Ovary (tissue), 9 donors: ENCODE data around the gene CELF4. TPM values are rescaled to one million over a fixed set of nuclear protein-coding genes. Genes with fewer than 3 reads are reported as not detected.

Experiments
- DNase-seq, 5 donors: peaks; one replicate each; pipeline ENCODE4 v3.0.0-alpha.2; 2019 to 2020
- H3K27ac ChIP-seq, 2 donors: fragments of 200-600 bp; one replicate each; pipeline versions ENCODE4 v1.5.1 to v1.8.0; 2019 to 2022
- H3K27me3 ChIP-seq: fragments of 200-600 bp; one replicate; pipeline ENCODE4 v1.8.0; 2022
- H3K36me3 ChIP-seq: fragments of 200-600 bp; sonication (generic); one replicate; pipeline ENCODE4 v1.5.1; 2019
- H3K4me1 ChIP-seq: one replicate; pipeline ENCODE4 v1.8.1; 2013; ENCODE audit warnings: mild to moderate bottlenecking, moderate library complexity; ENCODE audit not compliant: insufficient read depth
- H3K4me3 ChIP-seq: fragments of 200-600 bp; sonication (generic); one replicate; pipeline ENCODE4 v1.5.1; 2017
- H3K9me3 ChIP-seq, 2 donors: fragments of 200-600 bp in 1 of 2; sonication (generic) in 1 of 2; one replicate each; pipeline versions ENCODE4 v1.5.1 to v1.8.1; 2013 to 2019; ENCODE audit warnings: mild to moderate bottlenecking in 1 of 2, moderate library complexity in 1 of 2
- EP300 ChIP-seq: sonication (generic); formaldehyde crosslinking; IDR thresholded peaks from one replicate; pipeline ENCODE4 v1.6.1; 2017; ENCODE audit warnings: antibody characterized with exemption
- POLR2A ChIP-seq: fragments of 450-650 bp; IDR thresholded peaks from one replicate; pipeline ENCODE4 v1.6.1; 2017; ENCODE audit warnings: antibody characterized with exemption, mild to moderate bottlenecking, moderate library complexity
- WGBS, 3 donors: extraction: QIAGEN DNeasy Blood & Tissue Kit in 1 of 3; methylation state at CpG; one replicate each; pipeline versions ENCODE4 v1.1.5 to v1.1.7; 2013 to 2017; 5-methylcytosine and 5-hydroxymethylcytosine counted together
- intact Hi-C, 4 donors: fragments of 100-400 bp; cut with DNase I; formaldehyde crosslinking; loops; one replicate each; pipeline versions ENCODE4 v1.11.0 to v1.15.1; 2022 to 2023
- polyA plus RNA-seq, 2 donors: library from polyadenylated mRNA; stranded (reverse); fragments of 200-250 nt in 1 of 2; fragments of 350-450 nt in 1 of 2; fragmentation: Illumina TruSeq in 1 of 2; extraction: RNeasy Lipid Tissue Mini Kit (QIAGEN cat#74804) in 1 of 2; gene quantifications; one replicate each; pipeline ENCODE4 v1.2.3, GENCODE V29; 2013 to 2014
- total RNA-seq, 7 donors: library from RNA; depleted of rRNA in 2 of 7; stranded (reverse); fragments of >200 nt in 2 of 7; fragmentation: NEBNext Ultra II Directional in 3 of 7; extraction: Animal tissue kit (Norgen Biotek cat#: 25700) in 3 of 7; gene quantifications; one replicate each; pipeline versions ENCODE4 v1.1.0 to v1.2.4, GENCODE V29; 2016 to 2023
- TF ChIP-seq, protein P1 (sequence below), 3 donors: fragments of 450-650 bp in 2 of 3; fragments of 200-600 bp in 1 of 3; IDR thresholded peaks; one replicate each; pipeline versions ENCODE4 v1.5.1 to v1.8.0; 2016 to 2022; ENCODE audit warnings: antibody characterized with exemption in 3 of 3, mild to moderate bottlenecking in 1 of 3
- donor health status: DM: no; HTN: no; CAD: no; lungs with moderate emphysema.
- donor health status: DM: no; HTN: no; CAD: no.
- donor health status: Bipolar disorder and iron deficiency.
- donor health status: DM: yes; HTN: yes; CAD: no.
- donor health status: DM: no; HTN: no; CAD: no.
- donor health status: DM: yes; HTN: yes; CAD: no.

The CELF4 gene
- total and polyA plus RNA-seq, 9 donors: 0.15 to 1.6 (median 1.1) TPM; not detected in 1

DNA sequence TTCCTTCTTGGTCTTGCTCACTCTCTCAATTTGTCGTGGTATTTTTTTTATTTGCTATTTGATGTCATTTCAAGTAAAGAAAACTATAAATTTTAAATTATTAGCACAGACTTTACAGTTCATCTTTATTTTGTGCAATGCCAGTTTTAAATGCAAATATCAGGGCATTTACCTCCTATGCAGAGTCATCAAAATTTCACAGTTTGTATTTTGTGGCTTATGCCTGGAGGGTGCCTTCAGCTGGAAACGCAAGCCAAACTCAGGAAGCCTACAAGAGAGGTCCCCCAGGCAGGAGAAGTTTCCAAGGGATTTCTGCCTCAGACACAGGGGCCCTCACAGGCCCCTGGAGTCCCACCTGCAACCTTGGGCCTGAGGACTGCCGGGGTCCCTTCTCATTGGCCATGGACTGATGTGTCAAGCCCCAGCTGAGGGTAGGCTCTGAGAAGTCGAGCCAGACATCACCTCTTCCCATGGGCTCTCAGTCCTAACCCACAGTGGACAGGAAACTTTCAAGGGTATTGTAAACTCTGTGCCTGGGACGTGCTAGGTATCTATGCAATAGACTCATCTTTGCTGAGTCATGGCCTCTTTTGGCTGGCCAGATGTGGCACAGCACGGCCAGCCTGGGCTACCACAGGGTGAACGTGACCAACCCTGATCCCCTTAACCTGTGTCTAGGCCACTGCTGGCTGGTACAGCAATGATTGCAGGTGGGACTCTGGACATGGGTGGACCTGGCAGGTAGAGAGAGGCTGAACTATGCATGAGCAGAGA, 236.5 kb downstream of the CELF4 start:
- no peak overlapping the region for H3K4me3 ChIP-seq
- 85 to 91% (median 88%) methylated on average over 7 of the region's 7 CpGs for WGBS, 3 donors
- no peak overlapping the region for H3K27ac ChIP-seq
- intact Hi-C loops: no loop called here
- H3K4me1 ChIP-seq: no peaks in the 10 kb centered on the region
- DNase-seq: no peak
- TF ChIP-seq EP300: no peak
- TF ChIP-seq, protein P1, sequence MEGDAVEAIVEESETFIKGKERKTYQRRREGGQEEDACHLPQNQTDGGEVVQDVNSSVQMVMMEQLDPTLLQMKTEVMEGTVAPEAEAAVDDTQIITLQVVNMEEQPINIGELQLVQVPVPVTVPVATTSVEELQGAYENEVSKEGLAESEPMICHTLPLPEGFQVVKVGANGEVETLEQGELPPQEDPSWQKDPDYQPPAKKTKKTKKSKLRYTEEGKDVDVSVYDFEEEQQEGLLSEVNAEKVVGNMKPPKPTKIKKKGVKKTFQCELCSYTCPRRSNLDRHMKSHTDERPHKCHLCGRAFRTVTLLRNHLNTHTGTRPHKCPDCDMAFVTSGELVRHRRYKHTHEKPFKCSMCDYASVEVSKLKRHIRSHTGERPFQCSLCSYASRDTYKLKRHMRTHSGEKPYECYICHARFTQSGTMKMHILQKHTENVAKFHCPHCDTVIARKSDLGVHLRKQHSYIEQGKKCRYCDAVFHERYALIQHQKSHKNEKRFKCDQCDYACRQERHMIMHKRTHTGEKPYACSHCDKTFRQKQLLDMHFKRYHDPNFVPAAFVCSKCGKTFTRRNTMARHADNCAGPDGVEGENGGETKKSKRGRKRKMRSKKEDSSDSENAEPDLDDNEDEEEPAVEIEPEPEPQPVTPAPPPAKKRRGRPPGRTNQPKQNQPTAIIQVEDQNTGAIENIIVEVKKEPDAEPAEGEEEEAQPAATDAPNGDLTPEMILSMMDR (IDR thresholded peaks at IDR 0.05): no peak
- no peak for TF ChIP-seq POLR2A
- no peaks in the 10 kb centered on the region for H3K36me3 ChIP-seq
- H3K9me3 ChIP-seq: no peaks in the 10 kb centered on the region
- H3K27me3 ChIP-seq: no peaks in the 10 kb centered on the region

DNA sequence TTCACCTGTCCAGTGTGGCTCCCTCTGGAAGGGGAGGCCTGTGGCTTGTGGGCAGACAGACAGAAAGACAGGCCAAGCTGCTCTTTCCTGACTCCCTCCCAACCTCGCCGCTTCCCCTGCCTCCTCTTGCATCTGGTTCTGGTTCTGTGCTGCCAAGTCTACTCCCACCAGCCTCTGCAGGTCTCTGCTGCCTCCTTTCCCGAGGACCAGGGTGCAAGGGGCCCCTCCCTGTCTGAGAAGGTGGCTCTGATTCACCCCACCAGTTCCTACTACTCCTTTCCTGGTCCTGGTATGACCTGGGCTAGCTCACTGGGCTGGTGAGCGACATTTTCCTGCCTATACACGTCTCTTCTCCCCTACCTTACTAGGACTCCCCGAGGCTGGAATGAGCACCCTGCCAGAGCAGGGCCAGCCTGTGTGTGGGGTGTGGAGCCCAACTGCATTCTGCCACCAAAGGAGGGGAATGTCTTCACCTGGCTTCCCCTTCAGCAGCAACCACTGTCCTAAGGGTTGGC, 238.5 kb downstream of the CELF4 start:
- 71 to 79% (median 71%) methylated on average over 6 of the region's 6 CpGs for WGBS, 3 donors
- H3K4me3 ChIP-seq: no peak overlapping the region
- H3K27me3 ChIP-seq: no peaks in the 10 kb centered on the region
- TF ChIP-seq EP300: no peak
- no peaks in the 10 kb centered on the region for H3K9me3 ChIP-seq
- H3K36me3 ChIP-seq: no peaks in the 10 kb centered on the region
- H3K4me1 ChIP-seq: no peaks in the 10 kb centered on the region
- intact Hi-C loops: no loop called here
- DNase-seq: no peak
- no peak overlapping the region for H3K27ac ChIP-seq

DNA sequence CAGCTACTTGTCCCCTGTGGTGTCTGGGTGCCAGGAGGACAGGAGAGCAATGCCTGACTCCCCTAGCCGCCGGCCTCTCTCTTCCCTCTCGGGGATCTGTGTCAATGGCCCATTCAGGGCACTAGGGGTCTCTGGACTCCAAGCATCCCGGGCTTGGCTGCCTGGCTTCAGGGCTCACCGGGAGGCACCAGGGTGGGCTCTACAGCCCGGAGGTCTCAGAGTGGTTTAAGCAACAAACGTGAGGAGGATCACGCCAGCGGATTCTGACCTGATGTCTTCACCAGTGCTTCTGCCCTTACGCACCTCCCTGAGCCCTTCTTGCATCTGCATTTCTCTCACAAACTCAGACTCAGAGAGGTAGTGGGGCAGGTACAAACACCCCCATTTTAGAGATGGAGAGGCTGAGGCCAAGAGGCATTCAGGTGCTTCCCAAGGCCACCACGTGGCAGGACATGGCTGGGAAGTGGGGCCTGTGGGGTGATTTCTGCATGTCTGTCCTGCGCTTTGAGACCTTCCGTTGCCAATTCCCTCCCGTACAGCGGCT, 243.0 kb downstream of the CELF4 start:
- intact Hi-C loops: no loop called here

DNA sequence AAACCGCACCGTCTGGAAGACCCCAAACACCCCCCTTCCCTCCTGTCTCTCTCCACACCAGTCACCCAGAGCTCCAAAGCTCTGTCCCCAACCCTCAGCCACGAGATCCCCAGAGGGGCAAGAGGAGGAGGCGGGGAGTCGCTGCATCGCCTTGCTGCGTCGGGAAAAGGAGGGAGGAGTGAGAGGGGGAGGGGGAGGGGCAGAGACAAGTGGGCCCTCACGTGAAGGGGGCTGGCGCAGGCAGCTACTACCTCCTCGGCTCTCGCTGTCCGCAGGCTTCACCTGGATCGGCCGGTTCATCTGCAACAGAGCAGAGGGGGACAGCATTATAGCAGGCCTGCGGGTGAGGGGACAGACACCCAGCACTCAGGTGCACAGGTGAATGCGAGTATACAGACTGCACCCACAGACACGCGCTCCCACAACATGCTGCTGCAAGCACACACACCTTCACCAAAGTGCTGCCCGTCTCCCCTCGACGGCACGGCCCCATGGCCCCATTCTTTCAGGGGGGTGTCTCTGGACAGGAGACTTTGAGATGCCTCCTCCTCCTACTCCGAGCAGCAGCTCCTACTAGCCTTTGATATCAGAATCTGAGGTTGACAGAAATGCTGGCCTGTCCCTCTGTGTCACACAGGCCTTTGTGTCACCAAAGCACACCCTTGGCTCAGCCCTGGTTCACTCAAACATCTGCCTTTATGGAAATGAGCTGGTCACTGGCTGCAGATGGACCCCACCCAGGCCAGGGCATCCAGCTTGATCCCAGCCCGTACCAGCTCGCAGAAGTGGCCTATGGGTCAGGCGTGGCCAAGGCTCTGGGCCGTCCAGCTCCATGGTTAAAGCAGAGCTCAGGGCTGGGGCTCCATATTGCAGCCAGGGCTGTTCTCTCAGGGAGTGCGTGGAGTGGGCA, 243.8 kb downstream of the CELF4 start:
- Histone ChIP-seq H3K9me3 (no peaks in the 10 kb centered on the region), H3K27me3 (no peaks in the 10 kb centered on the region), H3K4me1 (no peaks in the 10 kb centered on the region), H3K27ac (no peak overlapping the region), H3K36me3 (no peaks in the 10 kb centered on the region), H3K4me3 (no peak overlapping the region)
- TF ChIP-seq, protein P1 (IDR thresholded peaks at IDR 0.05): no peak
- TF ChIP-seq POLR2A: no peak
- TF ChIP-seq EP300: no peak
- intact Hi-C loops: no loop called here
- 78 to 80% (median 78%) methylated on average over 26 to 29 of the region's 29 CpGs for WGBS, 3 donors
- no peak for DNase-seq

More for the DNA sequence above, 243.0 kb downstream of the CELF4 start:
- Histone ChIP-seq H3K4me1 (no peaks in the 10 kb centered on the region), H3K9me3 (no peaks in the 10 kb centered on the region), H3K4me3 (no peak overlapping the region), H3K27me3 (no peaks in the 10 kb centered on the region), H3K27ac (no peak overlapping the region), H3K36me3 (no peaks in the 10 kb centered on the region)
- TF ChIP-seq EP300 (no peak), POLR2A (no peak)
- TF ChIP-seq, protein P1 (IDR thresholded peaks at IDR 0.05): peak in 2 of 3 donors; percentile 29 to 51
- WGBS, 3 donors: 32 to 41% (median 37%) methylated on average over 14 to 15 of the region's 15 CpGs
- DNase-seq: peak in 4 of 5 donors; percentile 16 to 52 (median 42)
